Suppressor macrophage treated with lipopolysaccharide for 1 hour (primary cell): ENCODE data around the gene NPHP4.

Experiments
- DNase-seq, 3 donors: peaks; one replicate each; pipeline ENCODE4 v3.0.0-alpha.2; 2020 to 2022

The NPHP4 gene

DNA sequence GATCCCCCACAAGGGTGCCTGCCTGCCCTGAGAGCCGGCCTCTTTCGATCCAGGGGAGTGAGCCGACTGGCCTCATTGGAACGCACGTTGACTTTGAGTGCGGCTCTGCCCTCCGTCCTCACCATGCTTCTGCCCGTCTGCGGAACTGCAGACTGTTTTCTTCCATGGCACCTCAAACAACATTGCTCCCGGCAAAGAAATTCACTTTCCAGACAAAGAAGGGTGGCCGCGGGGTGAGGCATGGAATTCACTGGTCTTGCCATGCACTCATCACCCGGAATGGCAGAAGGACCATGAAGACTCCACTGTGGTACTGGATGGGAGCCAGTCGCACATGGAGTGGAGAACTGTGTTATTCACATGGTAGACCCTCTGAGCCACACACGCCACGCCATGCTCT is 169.5 kb downstream of the NPHP4 start:
- no peak for DNase-seq

DNA sequence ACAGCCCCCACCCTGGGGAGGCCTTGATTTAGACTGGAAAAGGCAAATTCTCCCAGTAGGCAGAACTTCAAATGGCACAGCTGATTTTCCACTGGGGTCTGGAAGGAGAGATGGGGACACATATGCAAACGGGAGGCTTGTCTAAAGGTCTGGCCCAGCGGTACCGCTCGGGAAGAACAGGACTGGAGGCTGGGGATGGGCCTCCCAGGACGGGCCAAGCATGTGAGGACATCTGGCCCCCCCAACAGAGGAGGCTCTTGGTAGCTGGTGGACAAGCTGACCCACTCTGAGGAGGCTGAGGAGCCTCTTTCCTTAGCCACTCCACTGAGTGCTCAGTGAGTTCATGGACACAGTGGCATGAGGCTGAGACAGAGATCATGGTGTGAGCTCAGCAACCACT is 170.0 kb downstream of the NPHP4 start:
- DNase-seq, result no peak

DNA sequence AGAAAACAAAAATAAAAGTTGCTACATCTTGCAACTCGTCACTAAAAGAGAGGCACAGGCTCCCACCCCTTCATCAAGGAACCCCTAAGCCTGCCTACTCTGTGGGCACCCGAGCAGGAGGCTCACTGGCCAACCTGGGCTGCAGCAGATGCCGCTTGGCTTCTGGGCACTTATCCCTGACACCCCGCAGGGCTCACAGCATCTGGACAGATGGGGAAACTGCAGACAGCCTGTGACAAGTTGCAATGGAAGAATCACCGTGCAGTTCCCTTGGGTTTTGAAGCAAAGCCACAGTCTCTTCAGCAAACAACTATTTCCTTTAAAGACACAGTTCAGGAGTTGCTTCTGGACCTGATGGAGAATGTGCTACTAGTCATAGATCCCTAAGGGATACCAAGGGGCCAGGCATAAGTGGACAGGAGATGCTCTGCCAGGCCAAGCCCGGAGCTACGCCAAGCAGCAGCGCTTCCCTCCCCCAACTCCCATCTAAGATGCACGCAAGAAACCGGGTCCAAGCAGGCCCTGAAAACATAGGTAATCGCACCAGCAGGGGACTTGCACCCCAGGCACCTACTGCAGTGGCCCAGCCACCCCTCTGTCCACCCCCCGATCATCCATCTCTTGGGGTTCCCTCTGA is 170.6 kb downstream of the NPHP4 start:
- no peak for DNase-seq

DNA sequence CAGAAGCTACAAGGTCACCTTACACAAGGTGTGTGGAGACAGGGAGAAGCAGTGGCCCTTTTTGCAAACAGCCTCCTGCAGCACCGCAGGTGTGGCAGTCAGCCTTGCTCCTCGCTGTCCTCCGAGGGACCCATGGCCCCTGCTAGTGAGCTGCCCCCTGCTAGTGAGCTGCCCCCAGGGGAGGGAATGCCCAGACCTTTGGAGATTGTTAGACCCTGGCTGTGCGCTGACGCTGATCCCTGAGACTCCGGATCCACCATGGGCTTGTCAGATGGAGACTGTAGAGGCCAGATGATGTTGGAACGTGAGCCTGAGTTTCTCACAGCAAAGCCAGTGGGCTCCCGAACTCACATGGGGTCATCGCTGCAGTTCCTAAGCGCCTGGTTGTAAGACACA is 172.2 kb downstream of the NPHP4 start:
- DNase-seq, result no peak

DNA sequence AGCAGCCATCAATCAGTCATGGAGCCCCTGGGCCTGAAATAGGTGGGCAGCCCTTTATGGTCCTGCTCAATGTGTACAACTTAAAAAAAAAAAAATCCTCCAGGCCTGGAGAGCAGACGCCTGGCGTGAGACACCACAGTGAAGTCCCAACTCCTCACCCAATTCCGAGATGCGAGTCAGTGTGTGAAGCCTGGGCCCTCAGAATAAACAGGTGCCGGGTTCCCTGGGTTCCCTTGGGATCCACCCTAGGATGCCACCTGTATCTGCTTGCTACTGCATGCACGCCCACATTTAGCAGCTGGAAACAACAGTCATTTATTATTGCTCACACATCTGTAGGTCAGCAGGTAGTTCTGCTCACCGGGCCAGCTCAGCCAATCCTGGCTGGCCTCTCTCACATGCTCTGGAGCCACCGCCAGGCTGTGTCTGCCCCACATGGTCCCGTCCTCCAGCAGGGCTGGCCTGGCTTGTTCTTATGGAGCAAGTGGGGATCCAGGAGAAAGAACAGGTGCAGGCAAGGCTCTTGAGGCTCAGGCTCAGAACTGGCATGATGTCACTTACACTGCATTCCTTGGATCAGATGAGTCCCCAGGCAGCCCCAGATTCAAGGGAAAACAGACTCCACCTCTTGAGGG is 172.7 kb downstream of the NPHP4 start:
- DNase-seq, result no peak

DNA sequence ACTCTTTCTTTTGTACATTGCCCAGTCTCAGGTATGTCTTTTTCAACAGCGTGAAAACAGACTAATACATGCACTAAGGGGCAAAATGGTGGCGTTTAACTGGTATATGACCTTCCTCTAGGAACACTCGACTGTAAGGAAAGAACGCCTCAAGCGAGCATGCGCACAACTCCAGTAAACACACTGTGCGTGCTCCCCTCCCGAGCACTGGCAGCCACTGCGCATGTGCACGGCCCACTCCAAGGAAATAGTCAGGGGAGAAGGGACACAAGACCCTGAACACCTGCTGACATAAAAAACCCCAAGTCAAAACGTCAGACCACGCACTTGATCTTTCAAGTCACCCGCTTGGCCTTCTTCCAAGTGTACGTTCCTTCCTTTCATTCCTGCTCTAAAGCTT is 173.5 kb downstream of the NPHP4 start:
- DNase-seq, result no peak

DNA sequence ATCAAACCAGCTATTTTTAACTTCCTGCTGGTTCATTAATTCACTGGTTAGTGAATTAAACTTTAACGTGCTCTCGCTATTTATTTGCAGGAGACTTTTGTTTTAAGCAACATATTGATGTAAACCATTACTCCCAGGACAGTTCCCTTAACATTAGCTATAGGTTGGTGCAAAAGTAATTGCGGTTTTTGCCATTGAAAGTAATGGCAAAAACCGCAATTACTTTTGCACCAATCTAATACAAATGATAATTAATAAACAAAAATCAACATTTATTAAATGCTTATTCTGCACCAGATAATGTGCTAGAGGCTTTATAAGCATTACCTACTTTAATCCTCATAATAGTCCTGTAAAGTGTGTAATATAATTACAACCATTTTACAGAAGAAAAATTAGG is 176.5 kb downstream of the NPHP4 start:
- DNase-seq, result no peak

DNA sequence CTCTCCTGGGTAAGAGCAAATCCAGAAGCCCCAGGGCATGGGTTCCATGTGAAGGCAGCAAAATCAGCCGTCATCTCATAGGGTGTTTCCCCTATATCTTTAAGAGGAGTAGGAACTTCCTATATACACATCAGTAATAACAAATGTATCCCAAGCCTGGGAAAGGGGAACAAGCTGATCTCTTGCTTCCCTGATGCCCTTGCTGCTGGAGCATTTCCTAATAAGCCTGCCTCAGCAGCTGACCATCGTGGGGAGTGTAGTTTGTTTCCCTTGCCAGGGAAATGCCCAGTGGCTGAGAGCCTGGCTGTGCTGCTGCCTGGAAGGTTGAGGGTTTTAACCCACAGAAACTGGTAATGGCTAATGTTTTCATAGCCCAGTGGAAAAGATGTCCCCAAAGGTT is 177.0 kb downstream of the NPHP4 start:
- DNase-seq, result peak; percentile 28 to 39 (median 34)

DNA sequence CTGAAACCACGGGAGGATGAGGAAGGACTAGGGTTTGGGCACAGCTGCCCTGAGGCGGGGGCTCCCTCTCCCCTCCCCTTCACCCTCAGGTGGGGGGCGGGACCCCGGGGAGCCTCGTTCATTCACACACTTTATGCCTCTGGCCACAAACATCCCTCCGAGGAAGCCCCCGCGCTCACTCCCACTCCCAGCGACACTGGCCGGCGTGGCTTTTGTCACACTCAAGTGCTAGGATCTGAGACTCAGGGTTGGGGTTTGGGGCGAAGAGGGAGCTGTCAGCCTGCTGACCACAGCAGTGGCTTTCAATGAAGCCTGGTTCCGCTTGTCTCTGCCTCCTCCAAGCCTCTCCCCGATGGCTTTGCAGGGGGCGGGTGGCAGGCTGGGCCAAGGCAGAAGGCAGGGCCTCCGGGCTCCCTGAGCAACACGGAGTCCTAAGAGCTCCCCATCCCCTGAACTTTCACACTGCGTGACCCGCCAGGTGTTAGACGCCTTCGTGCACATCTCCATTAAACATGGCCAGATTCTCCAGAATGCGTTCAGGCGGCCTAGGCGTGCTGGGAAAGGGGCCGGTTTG is 178.1 kb downstream of the NPHP4 start:
- DNase-seq, result no peak

DNA sequence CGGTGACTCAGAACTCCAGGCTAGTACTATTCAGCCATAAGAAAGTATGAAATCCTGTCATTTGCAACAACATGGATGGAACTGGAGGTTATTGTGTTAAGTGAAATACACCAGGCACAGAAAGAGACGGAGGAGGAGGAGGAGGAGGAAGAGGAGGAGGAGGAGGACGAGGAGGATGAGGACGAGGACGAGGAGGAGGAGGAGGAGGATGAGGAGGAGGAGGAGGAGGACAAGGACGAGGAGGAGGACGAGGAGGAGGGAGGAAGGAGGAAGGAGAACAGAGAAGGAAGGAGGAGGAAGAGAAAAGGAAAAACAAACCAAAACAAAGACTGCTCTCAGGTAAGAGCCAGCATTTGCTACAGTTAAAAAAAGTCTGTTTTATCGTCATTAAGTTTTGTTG is 178.7 kb downstream of the NPHP4 start:
- no peak for DNase-seq
